Esophagus squamous epithelium (tissue), 4 donors: ENCODE measurements around the gene FAM83E.

Source experiments
- CTCF ChIP-seq, 6 experiments: fragments of 450-650 bp in 4 of 6; fragments of 200-600 bp in 2 of 6; sonication (generic) in 2 of 6; IDR thresholded peaks; one replicate each; pipeline ENCODE4 v1.5.1; 2016 to 2019; ENCODE audit warnings: antibody characterized with exemption in 6 of 6, mild to moderate bottlenecking in 4 of 6, moderate library complexity in 4 of 6
- POLR2A ChIP-seq, 4 donors: fragments of 450-650 bp; IDR thresholded peaks; one replicate each; pipeline ENCODE4 v1.6.1; 2017; ENCODE audit warnings: antibody characterized with exemption in 4 of 4, mild to moderate bottlenecking in 4 of 4, moderate library complexity in 3 of 4

- TF ChIP-seq CTCF (IDR thresholded peaks at IDR 0.05) = no peak
- no peak for TF ChIP-seq POLR2A (IDR thresholded peaks at IDR 0.05)
These were observed 48.8 kb upstream of the FAM83E start for GRCh38 chr19:48663667-48664066.
